AG04449 (cell line): ENCODE results near the gene SUN3.

Source experiments
- CTCF ChIA-PET: fragments of 350-600 bp; formaldehyde crosslinking; extraction: SDS; loops from one replicate; lab custom pipeline; 2021; ENCODE audit warnings: antibody characterized with exemption; lab: Yijun Ruan, JAX
- POLR2A ChIA-PET: fragments of 400-600, 350-600 bp; formaldehyde crosslinking; extraction: SDS; loops from one replicate; lab custom pipeline; 2020; ENCODE audit warnings: antibody characterized with exemption, inconsistent platforms; lab: Yijun Ruan, JAX
- DNase-seq: peaks from one replicate; pipeline ENCODE4 v3.0.0-alpha.2; 2010; ENCODE audit warnings: low read depth, low spot score
- H3K4me3 ChIP-seq: 2 replicates; pipeline ENCODE4 v1.5.1; 2011; ENCODE audit warnings: low read depth, mild to moderate bottlenecking, control low read depth, low read length
- TF ChIP-seq, protein P1 (sequence below): IDR thresholded peaks from one replicate; pipeline ENCODE4 v1.5.1; 2011; ENCODE audit warnings: mild to moderate bottlenecking, moderate library complexity, low read length, control low read depth, inconsistent platforms; ENCODE audit not compliant: insufficient read depth; ENCODE audit errors: missing control alignments

Gene SUN3

DNA sequence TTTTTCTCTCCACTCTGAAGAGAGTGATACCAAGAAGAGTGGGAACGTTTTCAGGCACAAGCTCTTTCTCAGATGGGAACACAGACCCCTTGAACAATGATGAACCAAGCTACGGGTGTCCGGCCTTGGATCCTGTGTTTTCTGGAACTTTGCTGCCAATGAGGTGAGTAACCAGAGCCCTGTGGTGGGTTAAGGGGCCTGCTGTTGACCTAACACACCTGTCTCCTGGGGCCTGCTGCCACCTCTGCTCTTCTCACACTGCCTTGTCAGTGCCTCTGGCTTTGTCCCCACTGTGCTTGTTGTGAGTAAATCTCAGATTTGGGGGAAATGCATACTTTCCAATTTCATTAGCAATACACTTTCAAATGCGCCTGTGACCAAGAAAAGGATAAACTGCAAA is 79.2 kb downstream of the SUN3 start:
- CTCF ChIA-PET, result interaction anchor here (0.9 to 13.2 kb wide), 4 partner anchors 10 to 206 kb away, joined by 3 to 286 read pairs (median 124); no protein-coding TSS in a partner anchor
- TF ChIP-seq, protein P1, sequence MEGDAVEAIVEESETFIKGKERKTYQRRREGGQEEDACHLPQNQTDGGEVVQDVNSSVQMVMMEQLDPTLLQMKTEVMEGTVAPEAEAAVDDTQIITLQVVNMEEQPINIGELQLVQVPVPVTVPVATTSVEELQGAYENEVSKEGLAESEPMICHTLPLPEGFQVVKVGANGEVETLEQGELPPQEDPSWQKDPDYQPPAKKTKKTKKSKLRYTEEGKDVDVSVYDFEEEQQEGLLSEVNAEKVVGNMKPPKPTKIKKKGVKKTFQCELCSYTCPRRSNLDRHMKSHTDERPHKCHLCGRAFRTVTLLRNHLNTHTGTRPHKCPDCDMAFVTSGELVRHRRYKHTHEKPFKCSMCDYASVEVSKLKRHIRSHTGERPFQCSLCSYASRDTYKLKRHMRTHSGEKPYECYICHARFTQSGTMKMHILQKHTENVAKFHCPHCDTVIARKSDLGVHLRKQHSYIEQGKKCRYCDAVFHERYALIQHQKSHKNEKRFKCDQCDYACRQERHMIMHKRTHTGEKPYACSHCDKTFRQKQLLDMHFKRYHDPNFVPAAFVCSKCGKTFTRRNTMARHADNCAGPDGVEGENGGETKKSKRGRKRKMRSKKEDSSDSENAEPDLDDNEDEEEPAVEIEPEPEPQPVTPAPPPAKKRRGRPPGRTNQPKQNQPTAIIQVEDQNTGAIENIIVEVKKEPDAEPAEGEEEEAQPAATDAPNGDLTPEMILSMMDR, result no peak
- POLR2A ChIA-PET, result interaction anchor here (0.8 kb wide), 1 partner anchor 181 kb away, joined by 3 read pairs; no protein-coding TSS in a partner anchor
- no peak for DNase-seq
- H3K4me3 ChIP-seq, result no peak overlapping the region

DNA sequence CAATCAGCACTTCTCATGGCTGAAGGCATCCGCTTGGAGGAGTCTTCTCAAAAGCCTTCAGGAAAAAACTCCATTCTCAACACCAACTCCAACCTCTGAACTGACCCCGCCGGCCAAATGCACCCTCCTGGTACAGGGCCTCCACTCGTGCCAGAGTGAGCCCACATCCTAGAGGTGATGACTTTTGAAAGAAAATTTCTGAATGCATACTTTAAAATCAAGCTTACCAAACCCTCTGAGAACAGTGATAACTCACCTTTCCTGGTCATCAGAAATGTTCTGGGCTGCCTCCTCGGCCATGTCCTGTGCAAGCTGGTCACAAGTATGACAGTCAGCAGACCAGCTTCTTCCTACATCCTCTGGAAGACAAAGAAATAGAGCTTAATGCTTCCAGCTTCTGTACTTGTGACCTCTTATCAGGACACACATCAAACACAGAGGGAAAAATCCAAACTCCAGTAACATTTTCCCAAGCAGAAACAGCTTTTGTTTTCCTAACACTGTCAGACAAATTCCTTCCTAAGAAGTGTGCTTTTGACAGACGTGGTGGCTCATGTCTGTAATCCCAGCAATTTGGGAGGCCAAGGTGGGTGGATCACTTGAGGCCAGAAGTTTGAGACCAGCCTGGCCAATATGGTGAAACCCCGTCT is 80.6 kb downstream of the SUN3 start, which contains the start of gene PKD1L1:
PKD1L1 (minus strand) TSS at position 326 of the 650 bp plus-strand sequence; CDS start at position 300, 26 bp downstream.
- ChIA-PET CTCF (interaction anchor here (0.7 to 13.2 kb wide), 9 partner anchors 9 to 208 kb away, joined by 3 to 286 read pairs (median 4); no protein-coding TSS in a partner anchor), POLR2A (no interaction called here)
- no peak within 1 kb of the TSS for H3K4me3 ChIP-seq
- no peak for DNase-seq
- TF ChIP-seq, protein P1, result no peak

DNA sequence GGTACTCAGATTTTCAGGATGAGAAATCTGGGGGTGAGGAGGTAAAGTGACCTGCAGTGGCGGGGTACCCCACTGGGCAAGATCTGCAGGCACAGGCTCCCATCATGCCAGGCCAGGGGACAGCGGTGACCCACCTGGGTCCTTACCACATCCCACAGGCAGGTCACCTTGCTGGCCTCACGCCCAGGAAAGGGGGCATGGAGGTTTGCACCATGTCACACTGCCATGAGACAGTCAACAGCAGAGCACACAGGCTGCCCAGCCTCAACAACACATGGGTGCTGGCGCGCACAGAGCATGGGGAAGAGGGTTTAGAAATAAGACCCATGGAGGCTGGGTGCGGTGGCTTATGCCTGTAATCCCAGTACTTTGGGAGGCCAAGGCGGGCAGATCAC is 81.6 kb downstream of the SUN3 start:
- CTCF ChIA-PET, result interaction anchor here (1.2 to 13.2 kb wide), 5 partner anchors 8 to 677 kb away, joined by 4 to 286 read pairs (median 85); no protein-coding TSS in a partner anchor

DNA sequence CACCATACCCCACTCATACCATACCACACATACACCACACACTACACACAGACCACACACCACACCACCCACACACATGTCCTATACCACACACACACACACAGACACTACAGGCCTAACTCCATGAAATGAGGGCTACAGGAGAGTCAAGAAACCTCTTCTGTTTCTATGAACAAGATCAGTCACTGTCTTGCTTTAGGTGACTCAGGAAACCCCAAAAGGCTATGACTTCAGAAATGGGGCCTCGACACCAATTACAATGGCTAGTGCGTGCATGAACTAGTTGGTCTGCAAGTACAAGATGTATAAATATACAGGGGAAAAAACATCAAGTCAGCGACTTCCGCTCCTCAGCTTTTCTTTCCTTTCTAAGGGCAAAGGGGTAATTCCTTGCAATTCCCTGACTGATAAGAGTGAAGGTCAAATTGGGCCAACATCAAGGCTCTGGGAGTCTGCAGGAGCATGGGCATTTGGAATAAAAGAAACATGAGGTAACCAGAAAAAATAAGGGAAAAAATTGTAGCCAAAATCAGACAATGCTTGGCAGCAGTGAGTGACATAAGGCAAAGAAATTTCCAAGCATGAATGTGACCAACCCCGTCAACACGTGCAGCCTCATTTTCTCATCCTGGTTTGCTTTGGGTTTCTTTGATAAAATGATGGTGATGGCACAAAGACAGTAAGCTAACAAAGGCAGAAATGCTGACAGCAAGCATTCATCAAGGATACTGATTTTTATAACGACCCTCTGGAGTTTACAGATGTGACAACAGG is 82.1 kb downstream of the SUN3 start:
- DNase-seq, result no peak
- TF ChIP-seq, protein P1, result no peak
- CTCF ChIA-PET, result interaction anchor here (1.2 to 13.2 kb wide), 4 partner anchors 22 to 677 kb away, joined by 4 to 286 read pairs (median 162); no protein-coding TSS in a partner anchor
- H3K4me3 ChIP-seq, result no peak overlapping the region
- POLR2A ChIA-PET, result no interaction called here

More for the DNA sequence above, 81.6 kb downstream of the SUN3 start:
- POLR2A ChIA-PET, result no interaction called here
- TF ChIP-seq, protein P1, result no peak
- no peak overlapping the region for H3K4me3 ChIP-seq
- DNase-seq, result no peak

DNA sequence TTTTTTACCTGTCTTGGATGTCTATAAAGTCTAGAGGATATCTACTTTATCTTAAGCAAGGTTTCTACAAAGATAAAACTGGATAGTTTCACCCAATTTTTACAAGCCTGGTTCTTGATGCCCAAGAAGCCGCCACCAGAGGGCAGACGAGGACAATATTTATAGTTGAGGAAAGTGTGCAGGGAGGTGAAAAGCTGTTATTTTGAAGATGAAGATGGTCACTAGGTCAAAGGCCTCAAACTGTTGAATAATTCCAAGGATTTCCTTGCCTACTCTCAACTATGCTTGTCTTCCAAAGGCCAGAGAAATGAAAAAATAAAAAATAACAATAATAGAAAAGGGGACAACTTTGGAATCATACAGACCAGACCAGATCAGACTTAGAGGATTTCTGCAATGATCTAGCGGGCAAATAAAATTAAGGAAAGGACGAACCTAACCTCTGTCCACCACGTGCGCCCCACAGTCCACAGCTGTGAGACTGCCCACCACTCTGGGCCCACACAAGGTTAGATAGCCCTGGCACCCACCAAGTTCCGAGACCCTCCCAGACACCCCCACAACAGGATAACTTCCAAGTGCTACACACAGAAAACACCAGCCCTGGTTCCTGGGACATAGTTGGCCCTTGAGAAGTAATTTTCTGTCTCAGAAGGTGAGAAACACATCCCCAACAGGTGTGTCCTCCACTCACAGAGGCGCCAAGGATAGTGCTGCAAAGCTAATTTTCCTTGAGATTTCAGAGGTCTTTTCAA is 83.5 kb downstream of the SUN3 start:
- DNase-seq, result no peak
- TF ChIP-seq, protein P1, result peak; percentile 49
- POLR2A ChIA-PET, result interaction anchor here (0.8 to 1.2 kb wide), 2 partner anchors 9 to 209 kb away, joined by 3 to 4 read pairs; no protein-coding TSS in a partner anchor
- CTCF ChIA-PET, result interaction anchor here (0.8 to 13.2 kb wide), 41 partner anchors 8 to 679 kb away, joined by 3 to 286 read pairs (median 5); no protein-coding TSS in a partner anchor
- no peak overlapping the region for H3K4me3 ChIP-seq
